GM19023 (cell line): Measurements from ENCODE around the gene GTSE1.
A peak's percentile ranks its signal among the peaks of the same experiment; 100 is the strongest.

Experiments
- ATAC-seq: cut with Tn5 transposase; IDR thresholded peaks from one replicate; pipeline ENCODE4 v1.9.1; 2021; ENCODE audit warnings: mild to moderate bottlenecking, moderate library complexity; ENCODE audit not compliant: unreplicated experiment

Gene GTSE1

DNA sequence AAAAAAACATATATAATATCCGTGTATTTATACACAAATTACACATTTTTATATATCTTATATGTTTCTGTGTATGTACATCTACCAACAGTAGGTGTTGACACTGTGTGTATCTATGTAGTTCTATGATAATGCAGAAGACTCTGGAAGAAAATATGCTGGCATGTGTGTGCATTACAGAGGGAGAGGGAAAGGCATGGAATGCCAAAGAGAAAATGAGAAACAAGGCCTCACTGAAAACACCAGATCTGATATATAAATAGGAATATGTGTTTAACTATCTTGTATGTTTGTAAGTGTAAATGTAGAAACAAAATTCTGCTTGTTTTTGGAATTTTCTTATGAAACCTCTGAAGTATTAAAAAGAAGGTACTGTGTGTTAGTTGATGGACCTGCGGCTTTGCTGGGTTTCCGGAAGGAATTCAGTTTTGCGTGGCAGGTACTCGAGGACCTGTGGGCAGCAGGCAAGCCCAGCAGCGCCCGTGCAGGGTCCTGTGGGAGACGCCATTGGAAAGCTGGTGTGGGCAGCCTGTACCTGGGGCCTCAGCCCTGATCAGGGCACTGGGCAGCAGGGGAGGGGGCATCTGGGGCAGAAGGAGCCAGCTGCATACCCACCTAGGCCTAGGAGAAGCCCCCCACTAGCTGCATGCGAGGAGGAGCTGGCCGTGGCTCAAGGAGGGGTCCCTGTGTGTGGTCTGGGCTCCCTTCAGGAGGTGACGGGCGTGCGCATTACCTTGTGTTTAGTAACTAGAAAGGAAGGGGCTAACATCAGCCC lies 31.2 kb downstream of the GTSE1 start:
- no peak for ATAC-seq

DNA sequence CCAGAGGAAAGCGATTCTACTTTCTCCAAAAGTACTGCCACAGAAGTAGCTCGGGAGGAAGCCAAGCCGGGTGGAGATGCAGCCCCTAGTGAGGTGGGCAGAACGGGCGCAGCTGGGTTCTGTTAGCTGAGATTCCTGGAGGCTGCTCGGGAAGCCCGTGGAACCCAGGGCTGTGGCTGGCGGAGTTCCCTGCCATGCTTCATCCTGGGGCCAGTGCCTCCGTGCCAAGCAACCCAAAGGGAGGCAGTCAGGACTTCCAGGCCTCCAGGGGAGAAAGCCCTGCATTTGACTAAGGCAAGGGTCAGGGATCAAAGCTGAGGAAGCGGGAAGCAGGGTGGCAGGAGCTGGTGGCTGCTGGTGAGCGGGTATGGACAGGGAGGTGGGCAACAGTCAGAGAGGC lies 32.1 kb downstream of the GTSE1 start:
- ATAC-seq = no peak

DNA sequence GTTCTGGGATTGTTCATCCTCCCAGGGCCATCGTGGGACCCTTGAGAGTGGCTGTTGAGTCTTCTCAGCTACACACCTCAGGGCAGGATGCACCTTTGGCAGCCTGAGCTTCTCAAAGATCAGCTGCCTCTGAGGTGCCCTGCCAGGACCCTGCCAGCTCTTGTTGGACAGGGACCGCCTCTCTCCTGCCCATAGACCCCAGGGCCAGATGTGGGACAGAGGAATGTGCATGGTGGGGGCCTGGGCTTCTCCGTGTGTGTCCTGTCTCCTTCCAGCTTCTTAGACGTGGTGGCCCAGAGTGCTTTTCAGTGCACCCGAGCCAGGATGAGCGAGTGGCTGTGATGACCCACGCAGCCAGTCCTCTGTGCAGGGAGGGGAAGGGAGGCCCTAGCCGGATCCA lies 32.9 kb downstream of the GTSE1 start:
- no peak for ATAC-seq

GRCh38 chr22:46330426-46330825 lies 33.8 kb downstream of the GTSE1 start:
- ATAC-seq = no peak

DNA sequence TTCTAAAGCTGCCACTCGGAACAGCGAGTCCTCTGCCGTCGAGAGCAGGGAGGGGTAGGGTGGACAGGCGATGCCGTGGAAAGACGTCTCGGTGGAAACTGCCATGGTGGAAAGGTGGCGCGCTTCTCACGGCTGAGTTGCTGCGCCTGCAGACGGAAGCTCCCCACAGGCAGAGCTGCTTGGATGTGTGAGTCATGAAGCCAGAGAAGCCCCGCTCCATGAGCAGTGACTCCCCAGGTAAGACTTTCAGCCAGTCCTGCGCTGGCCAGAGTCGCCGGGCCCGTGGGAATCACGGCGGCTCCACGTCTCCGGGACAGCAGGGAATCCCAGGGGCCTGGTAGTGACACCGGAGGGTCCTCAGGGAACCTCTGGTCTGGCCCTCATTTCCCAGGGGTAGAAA lies 34.8 kb downstream of the GTSE1 start:
- ATAC-seq = no peak

GRCh38 chr22:46335201-46336118 lies 38.8 kb downstream of the GTSE1 start, which contains the start of gene TRMU:
Gene TRMU (plus strand): TSS chr22:46335714. CDS start chr22:46335765, 51 bp downstream.
- ATAC-seq = peak; percentile 91

DNA sequence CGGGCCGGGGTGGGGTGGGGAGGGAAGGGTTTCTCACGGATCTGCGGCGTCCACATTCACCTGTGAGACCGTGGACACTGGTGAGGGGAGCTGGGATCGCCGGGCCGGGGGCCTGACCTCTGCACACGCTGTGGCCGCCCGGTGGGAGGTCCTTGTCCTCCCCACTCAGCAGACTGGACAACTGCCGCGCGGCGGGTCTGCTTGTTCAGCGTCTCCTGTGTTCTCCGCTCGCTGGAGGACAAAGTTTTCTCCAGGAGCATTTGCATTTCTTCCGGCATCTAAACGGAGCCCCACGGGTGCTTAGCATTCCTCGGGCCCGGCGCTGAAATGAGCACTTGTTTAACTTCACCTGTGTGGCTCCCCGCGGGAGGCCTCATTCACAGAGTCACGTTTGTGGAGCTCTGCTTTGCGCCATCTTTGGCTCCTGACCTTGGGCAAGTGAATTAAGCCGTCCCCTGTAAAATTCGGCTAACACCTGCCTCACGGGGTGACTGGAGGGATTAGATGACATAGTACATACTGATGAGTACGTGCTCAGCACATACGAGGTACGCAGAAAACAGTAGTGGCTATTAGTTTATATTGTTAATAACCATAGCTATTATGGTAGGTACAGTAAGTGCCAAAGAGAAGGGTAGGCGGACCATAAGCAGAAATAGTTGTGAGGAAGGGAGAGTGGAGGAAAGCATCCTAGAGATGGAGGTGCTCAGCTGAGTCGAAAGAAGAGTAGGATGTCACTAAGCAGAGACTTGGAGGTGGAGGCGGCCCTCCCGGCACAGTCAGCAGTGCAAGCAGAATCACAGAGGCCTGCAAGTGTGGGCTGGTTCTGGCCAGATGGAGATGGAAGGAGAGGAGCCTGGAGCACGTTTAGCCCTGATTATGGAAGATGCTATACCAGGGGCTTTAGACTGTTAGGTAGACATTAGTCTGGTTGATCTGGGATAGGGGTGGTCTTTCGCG lies 39.7 kb downstream of the GTSE1 start:
- ATAC-seq = peak; percentile 18

- no peak for ATAC-seq
These were observed 41.2 kb downstream of the GTSE1 start for GRCh38 chr22:46337870-46338269.

DNA sequence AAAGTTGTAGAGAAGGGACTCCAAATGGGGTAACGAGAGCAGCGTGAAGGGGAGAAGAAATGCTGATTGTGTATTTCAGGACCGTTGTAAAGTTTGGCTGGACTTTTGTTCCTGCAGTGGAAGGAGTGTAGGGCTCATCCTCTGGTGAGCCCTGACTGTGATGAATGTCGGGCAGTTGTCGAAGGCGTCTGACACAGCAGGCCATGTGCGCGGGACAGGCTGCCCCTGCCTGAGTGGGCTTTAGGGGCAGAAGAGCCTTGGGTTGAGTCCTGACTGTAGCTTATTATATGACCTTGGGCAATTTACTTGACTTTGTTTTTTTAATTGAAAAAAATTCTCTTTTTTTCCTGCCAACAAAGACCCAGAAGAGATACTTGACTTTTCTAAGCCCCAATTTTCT lies 42.0 kb downstream of the GTSE1 start:
- ATAC-seq = no peak

- ATAC-seq = no peak
These were observed 43.3 kb downstream of the GTSE1 start for GRCh38 chr22:46339956-46340355.

DNA sequence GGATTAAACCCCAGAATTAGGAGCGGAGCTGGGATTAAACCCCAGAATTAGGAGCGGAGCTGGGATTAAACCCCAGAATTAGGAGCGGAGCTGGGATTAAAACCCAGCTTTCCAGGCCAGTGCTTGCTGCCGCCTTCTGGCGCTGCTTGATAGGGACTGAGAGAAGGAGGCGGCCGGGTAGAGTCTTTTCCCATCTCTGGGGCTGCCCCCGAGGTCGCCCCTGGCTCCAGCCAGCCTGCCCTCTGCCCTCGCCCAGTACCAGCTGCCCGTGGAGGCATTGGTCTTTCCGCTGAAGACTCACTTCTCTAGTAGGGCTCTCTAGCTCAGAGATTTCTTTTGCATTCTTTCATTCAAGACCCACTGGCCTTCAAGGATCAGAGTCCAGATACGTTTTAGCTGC lies 44.0 kb downstream of the GTSE1 start:
- no peak for ATAC-seq

DNA sequence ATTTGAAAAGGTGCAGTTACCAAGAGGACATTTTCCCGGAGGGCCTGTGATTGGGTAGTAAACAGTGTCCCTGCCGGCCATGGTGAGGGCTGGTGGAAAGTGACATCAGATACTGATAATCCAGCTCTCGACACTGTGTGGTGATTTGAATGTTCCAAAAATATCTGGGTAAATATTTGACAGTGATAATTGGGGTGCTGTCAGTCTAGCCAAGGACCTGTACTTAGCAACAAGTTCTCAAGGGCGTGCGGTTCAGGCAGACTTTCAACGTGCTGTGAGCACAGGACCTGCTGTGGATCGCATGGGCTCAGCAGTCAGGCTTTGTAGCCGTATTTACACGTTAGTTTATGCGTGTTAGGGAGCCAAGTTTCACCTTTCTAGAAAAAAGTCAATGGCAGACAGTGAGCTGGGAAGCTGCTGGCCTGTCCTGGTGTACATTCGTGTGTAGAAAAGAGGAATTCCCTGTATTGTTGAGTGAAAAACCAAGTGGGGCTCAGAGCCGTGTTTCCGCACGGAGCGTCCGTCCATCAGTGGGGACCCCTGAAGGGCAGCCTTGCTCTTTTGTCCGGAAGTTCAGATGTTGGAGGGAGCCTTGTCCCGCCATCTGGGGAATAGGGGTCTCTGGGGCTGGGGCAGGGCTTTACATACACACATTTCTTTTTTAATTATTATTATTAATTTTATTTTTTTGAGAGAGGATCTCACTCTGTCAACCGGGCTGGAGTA lies 50.2 kb downstream of the GTSE1 start:
- ATAC-seq = no peak

DNA sequence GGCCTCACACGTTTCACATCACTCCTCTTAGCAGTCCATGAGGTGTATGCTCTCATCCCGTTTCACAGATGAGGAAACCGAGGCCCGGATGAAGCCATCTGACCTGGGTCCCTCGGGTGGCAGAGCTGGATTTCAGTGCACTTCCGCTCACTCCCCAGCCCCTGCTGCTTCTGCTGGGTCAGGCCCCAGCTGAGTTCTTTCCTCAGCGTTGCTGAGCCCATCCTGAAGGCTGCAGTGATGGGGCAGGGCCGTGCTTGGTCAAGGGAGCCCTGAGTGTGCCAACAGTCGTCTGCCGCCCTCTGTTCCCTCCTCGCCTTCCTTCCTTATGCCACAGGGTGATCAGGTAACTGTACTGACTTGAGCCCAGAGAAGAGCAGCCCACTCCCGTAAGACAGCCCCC lies 51.0 kb downstream of the GTSE1 start:
- no peak for ATAC-seq

DNA sequence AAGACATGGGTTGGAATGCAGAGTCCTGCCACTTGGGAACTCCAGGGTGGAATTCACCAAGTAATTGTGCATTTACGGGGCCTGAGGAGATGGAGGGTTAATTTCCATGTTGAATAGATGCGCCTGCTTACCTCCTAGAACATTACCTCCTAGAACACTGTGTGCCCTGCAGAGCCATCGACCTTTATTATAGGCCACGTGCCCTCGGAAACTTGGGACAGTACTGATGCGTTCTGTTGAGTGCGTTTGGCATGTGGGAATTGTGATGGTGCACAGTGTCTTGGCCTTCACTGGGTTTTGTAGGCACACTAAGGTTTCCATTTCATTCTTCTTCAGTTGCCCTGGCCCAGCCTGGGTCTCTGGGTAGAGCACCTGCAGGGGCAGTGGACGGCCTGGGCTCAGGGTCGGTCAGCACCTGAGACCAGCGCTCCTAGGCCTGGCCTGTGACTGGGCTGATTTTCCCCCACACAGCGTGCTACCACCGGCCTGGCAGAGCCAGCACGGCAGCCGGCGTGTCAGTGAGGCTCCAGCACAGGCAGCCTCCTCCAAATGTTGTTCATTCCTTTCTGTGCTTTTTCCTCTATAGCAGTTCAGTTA lies 51.5 kb downstream of the GTSE1 start:
- ATAC-seq = no peak

DNA sequence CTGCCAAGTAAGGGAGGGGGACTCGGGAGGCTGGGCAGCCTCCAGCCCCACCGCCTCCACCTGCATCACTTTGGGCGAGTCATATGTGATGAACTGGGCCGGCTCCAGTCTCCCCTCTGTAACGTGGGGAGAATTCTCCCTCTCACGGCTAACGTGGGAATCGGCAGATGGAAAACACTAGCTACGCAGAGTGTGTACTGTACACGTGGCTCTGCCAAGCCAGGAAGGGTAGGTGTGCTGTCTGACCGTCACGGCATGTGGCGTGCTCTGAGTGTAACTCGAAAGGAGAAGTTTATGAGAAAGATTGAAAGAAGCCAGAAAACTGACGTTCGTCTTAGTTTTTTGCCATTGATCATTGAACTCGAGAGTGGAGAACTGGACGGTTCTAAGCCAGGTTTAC lies 52.6 kb downstream of the GTSE1 start:
- ATAC-seq = no peak

DNA sequence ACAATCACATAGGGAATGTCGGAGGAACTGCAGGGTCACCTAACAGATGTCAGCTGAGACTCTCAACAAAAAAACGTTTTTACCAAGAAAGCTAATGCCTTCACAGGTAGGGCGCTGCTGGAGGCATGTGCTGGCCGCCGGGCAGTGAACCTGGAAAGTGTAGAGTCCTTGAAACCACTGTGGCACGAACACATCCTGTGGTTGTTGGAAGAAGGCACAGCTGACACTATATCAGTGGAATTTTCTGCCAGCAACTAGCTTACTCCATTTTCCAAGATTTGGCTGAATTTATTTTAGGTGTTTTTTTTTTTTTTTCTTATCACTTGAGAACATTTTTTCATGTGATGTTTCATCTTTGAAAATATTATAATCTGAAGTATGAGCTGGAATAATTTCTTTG lies 53.0 kb downstream of the GTSE1 start:
- no peak for ATAC-seq

- no peak for ATAC-seq
These were observed 53.5 kb downstream of the GTSE1 start for GRCh38 chr22:46350121-46350520.

DNA sequence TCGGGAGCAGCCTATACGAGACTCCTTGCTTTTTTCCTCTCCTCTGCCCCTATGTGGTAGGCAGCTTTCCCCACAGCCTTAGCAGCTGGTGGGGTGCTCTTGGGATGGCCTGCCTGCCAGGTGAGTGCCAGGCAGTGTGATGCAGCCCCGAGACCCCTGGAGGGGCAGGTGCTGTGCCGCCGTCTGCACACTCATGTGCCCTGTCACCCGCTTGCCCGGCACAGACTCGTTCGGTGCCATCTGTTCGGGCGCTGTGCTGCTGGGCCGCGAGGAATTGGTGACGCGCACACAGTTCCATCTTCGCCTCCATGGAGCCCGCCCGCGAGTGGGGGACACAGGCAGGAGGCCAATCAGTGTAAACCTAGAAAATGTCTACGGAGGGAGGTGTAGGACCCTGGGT lies 54.0 kb downstream of the GTSE1 start:
- ATAC-seq = no peak

DNA sequence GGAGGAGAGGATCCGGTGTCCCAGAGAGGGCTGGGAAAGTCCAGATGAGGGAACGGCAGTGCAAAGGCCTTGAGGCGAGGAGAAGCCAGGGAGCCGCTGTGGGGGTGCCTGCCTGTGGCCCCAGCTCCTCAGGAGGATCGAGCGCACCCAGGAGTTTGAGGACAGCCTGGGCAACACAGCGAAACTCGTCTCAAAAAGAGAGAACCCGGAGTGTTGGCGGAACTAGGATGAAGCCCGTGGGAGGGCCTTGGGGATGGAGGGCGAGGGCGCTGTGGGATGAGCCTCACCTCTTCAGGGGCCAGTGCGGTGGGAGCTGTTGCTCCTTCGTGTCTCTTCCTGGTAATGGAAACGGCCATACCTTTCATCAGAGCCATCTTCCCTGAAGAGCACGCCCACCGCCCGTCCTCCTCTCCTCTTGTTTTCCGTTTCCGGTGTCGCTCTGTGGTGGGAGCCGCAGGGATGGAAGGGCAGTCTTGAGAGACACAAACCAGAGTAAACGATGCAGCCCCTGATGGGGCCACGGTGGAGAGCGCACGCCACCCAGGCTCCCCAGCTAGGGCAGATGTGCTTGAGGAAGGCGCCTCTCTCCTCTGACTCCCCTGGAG lies 54.6 kb downstream of the GTSE1 start:
- no peak for ATAC-seq
